IMR-90 (cell line): ENCODE data around the gene LRRC61.
"Not testable (repeated sequence)": the region's sequence is repeated elsewhere in the genome, so short reads cannot be mapped to it uniquely, and the experiment has no call there.

Experiments
- BHLHE40 ChIP-seq: fragments of 150-350 bp; IDR thresholded peaks from 2 replicates; pipeline ENCODE4 v1.6.1; 2016; ENCODE audit warnings: mild to moderate bottlenecking, low read depth, low read length
- CEBPB ChIP-seq: IDR thresholded peaks from 2 replicates; pipeline ENCODE4 v1.6.1; 2012; ENCODE audit warnings: low read depth, low read length, improper control_type of control experiment
- MAFK ChIP-seq: IDR thresholded peaks from 2 replicates; pipeline ENCODE4 v1.6.1; 2012; ENCODE audit warnings: low read depth, low read length, improper control_type of control experiment
- POLR2A ChIP-seq: IDR thresholded peaks from 2 replicates; pipeline ENCODE4 v1.6.1; 2012; ENCODE audit warnings: mild to moderate bottlenecking, low read depth, low read length
- SMC3 ChIP-seq: fragments of 150-350 bp; IDR thresholded peaks from 2 replicates; pipeline ENCODE4 v1.6.1; 2016; ENCODE audit warnings: low read depth, mild to moderate bottlenecking, antibody characterized with exemption, low read length, moderate library complexity
- TF ChIP-seq, protein P1 (sequence below): fragments of 150-350 bp; IDR thresholded peaks from 2 replicates; pipeline ENCODE4 v1.6.1; 2017; ENCODE audit warnings: mild to moderate bottlenecking, antibody characterized with exemption, low read length, low read depth
- TF ChIP-seq, protein P2 (sequence below): conservative IDR thresholded peaks from 2 replicates; pipeline ENCODE4 v1.5.1; 2012; ENCODE audit warnings: mild to moderate bottlenecking, low read depth, low read length, improper control_type of control experiment

- TF ChIP-seq, protein P1, sequence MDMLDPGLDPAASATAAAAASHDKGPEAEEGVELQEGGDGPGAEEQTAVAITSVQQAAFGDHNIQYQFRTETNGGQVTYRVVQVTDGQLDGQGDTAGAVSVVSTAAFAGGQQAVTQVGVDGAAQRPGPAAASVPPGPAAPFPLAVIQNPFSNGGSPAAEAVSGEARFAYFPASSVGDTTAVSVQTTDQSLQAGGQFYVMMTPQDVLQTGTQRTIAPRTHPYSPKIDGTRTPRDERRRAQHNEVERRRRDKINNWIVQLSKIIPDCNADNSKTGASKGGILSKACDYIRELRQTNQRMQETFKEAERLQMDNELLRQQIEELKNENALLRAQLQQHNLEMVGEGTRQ = not testable (repeated sequence)
- TF ChIP-seq, protein P2, sequence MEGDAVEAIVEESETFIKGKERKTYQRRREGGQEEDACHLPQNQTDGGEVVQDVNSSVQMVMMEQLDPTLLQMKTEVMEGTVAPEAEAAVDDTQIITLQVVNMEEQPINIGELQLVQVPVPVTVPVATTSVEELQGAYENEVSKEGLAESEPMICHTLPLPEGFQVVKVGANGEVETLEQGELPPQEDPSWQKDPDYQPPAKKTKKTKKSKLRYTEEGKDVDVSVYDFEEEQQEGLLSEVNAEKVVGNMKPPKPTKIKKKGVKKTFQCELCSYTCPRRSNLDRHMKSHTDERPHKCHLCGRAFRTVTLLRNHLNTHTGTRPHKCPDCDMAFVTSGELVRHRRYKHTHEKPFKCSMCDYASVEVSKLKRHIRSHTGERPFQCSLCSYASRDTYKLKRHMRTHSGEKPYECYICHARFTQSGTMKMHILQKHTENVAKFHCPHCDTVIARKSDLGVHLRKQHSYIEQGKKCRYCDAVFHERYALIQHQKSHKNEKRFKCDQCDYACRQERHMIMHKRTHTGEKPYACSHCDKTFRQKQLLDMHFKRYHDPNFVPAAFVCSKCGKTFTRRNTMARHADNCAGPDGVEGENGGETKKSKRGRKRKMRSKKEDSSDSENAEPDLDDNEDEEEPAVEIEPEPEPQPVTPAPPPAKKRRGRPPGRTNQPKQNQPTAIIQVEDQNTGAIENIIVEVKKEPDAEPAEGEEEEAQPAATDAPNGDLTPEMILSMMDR = not testable (repeated sequence)
- TF ChIP-seq MAFK, POLR2A, BHLHE40, CEBPB, SMC3: not testable (repeated sequence)
These were observed 35.3 kb upstream of the LRRC61 start for GRCh38 chr7:150287815-150288214.
